SU-DHL-6 (cell line): Measurements from ENCODE around the gene ANTXR1.

Experiments used
- H2AFZ ChIP-seq: fragments of 200-600 bp; sonication (generic); 2 replicates; pipeline ENCODE4 v1.6.1; 2014; ENCODE audit warnings: low read depth, mild to moderate bottlenecking, moderate library complexity, mixed read lengths, antibody characterized with exemption, low read length; ENCODE audit not compliant: severe bottlenecking
- H3F3A ChIP-seq: fragments of 200-600 bp; shearing (Covaris generic); 2 replicates; pipeline ENCODE4 v1.6.0; 2016; ENCODE audit warnings: antibody characterized with exemption, mild to moderate bottlenecking; ENCODE audit not compliant: insufficient read depth
- H3K27ac ChIP-seq: fragments of 200-600 bp; sonication (generic); 2 replicates; pipeline ENCODE4 v1.5.1; 2016; ENCODE audit warnings: low read depth, mild to moderate bottlenecking, low read length, moderate library complexity, mixed read lengths
- H3K27me3 ChIP-seq: fragments of 200-600 bp; sonication (generic), shearing (Covaris generic); 2 replicates; pipeline ENCODE4 v1.6.0; 2014; ENCODE audit warnings: mild to moderate bottlenecking, low read length
- H3K36me3 ChIP-seq: fragments of 200-600 bp; sonication (generic); 2 replicates; pipeline ENCODE4 v1.6.1; 2014; ENCODE audit warnings: mild to moderate bottlenecking, low read length, mixed read lengths
- H3K4me2 ChIP-seq: fragments of 300-600, 200-600 bp; shearing (Covaris generic), sonication (generic); 2 replicates; pipeline ENCODE4 v1.6.0; 2014; ENCODE audit warnings: low read length, low read depth, mild to moderate bottlenecking; ENCODE audit not compliant: poor library complexity, severe bottlenecking
- H3K4me3 ChIP-seq: fragments of 200-600 bp; sonication (generic); 2 replicates; pipeline ENCODE4 v1.5.1; 2014; ENCODE audit warnings: antibody characterized with exemption, low read length, mild to moderate bottlenecking, mixed read lengths; ENCODE audit not compliant: insufficient read depth, poor library complexity, severe bottlenecking
- H3K79me2 ChIP-seq: fragments of 200-600 bp; sonication (generic); 2 replicates; pipeline ENCODE4 v1.6.1; 2014; ENCODE audit warnings: mild to moderate bottlenecking, low read length, moderate library complexity; ENCODE audit not compliant: insufficient read depth
- H3K9ac ChIP-seq: fragments of 200-600 bp; sonication (generic); 2 replicates; pipeline ENCODE4 v1.7.0; 2014; ENCODE audit warnings: mild to moderate bottlenecking, low read length
- H3K9me2 ChIP-seq: fragments of 200-600 bp; sonication (generic); replicated peaks from 2 replicates; pipeline ENCODE4 v1.6.1; 2014; ENCODE audit warnings: low read length; ENCODE audit not compliant: insufficient read depth
- H3K9me3 ChIP-seq: fragments of 200-600 bp; sonication (generic); 2 replicates; pipeline ENCODE4 v1.6.1; 2014; ENCODE audit warnings: low read length, mixed read lengths; ENCODE audit not compliant: insufficient read depth
- H4K20me1 ChIP-seq: fragments of 200-600 bp; sonication (generic); 2 replicates; pipeline ENCODE4 v1.6.1; 2014; ENCODE audit warnings: low read depth, mild to moderate bottlenecking, antibody characterized with exemption, low read length, moderate library complexity, mixed read lengths
- CTCF ChIP-seq: fragments of 200-600 bp; sonication (generic); IDR thresholded peaks from one replicate; pipeline ENCODE4 v1.5.1; 2017; ENCODE audit warnings: antibody characterized with exemption, mild to moderate bottlenecking, low read length, moderate library complexity; ENCODE audit not compliant: insufficient read depth, poor library complexity, severe bottlenecking
- EZH2phosphoT487 ChIP-seq: fragments of 200-600 bp; sonication (generic), shearing (Covaris generic); conservative IDR thresholded peaks from 2 replicates; pipeline ENCODE4 v1.6.1; 2018; ENCODE audit warnings: mild to moderate bottlenecking, antibody characterized with exemption, low read length, moderate library complexity, mixed read lengths

Gene ANTXR1

GRCh38 chr2:69134306-69134945, 121.4 kb downstream of the ANTXR1 start:
- Histone ChIP-seq H3K79me2 (no peaks in the 10 kb centered on the region), H3K9me2 (no peaks in the 10 kb centered on the region), H3K4me3 (no peak overlapping the region), H3K27me3 (no peaks in the 10 kb centered on the region), H2AFZ (no peak overlapping the region), H3F3A (no peaks in the 10 kb centered on the region), H3K36me3 (no peaks in the 10 kb centered on the region), H3K4me2 (no peak overlapping the region), H4K20me1 (no peaks in the 10 kb centered on the region), H3K9me3 (no peaks in the 10 kb centered on the region), H3K27ac (no peak overlapping the region), H3K9ac (no peak overlapping the region)
- TF ChIP-seq CTCF (no peak), EZH2phosphoT487 (no peak)

- no peaks in the 10 kb centered on the region for H3K9me2 ChIP-seq
- no peak overlapping the region for H2AFZ ChIP-seq
- H3K4me3 ChIP-seq = no peak overlapping the region
- no peak overlapping the region for H3K4me2 ChIP-seq
- no peak overlapping the region for H3K9ac ChIP-seq
- no peaks in the 10 kb centered on the region for H4K20me1 ChIP-seq
- no peaks in the 10 kb centered on the region for H3F3A ChIP-seq
- no peaks in the 10 kb centered on the region for H3K9me3 ChIP-seq
- no peak overlapping the region for H3K27ac ChIP-seq
- H3K79me2 ChIP-seq = no peaks in the 10 kb centered on the region
- no peaks in the 10 kb centered on the region for H3K36me3 ChIP-seq
- TF ChIP-seq CTCF = no peak
- no peak for TF ChIP-seq EZH2phosphoT487
- no peaks in the 10 kb centered on the region for H3K27me3 ChIP-seq
Measured at GRCh38 chr2:69138247-69138772, 125.3 kb downstream of the ANTXR1 start.

GRCh38 chr2:69138793-69139459, 125.9 kb downstream of the ANTXR1 start:
- no peaks in the 10 kb centered on the region for H3K9me3 ChIP-seq
- H3K79me2 ChIP-seq = no peaks in the 10 kb centered on the region
- H3K36me3 ChIP-seq = no peaks in the 10 kb centered on the region
- H3K4me3 ChIP-seq = no peak overlapping the region
- H3K9ac ChIP-seq = no peak overlapping the region
- no peaks in the 10 kb centered on the region for H4K20me1 ChIP-seq
- no peak overlapping the region for H3K4me2 ChIP-seq
- H3K27ac ChIP-seq = no peak overlapping the region
- no peak for TF ChIP-seq EZH2phosphoT487
- no peak for TF ChIP-seq CTCF
- H2AFZ ChIP-seq = no peak overlapping the region
- no peaks in the 10 kb centered on the region for H3F3A ChIP-seq
- no peaks in the 10 kb centered on the region for H3K27me3 ChIP-seq
- no peaks in the 10 kb centered on the region for H3K9me2 ChIP-seq
